Fibroblast of the conjunctiva (primary cell): ENCODE data around the gene XPA.
A peak's percentile ranks its signal among the peaks of the same experiment; 100 is the strongest.

Experiments used
- DNase-seq: peaks from one replicate; pipeline ENCODE4 v3.0.0-alpha.2; 2010; ENCODE audit warnings: low read depth

Gene XPA

GRCh38 chr9:97651646-97652045, 45.5 kb downstream of the XPA start:
- DNase-seq = no peak

DNA sequence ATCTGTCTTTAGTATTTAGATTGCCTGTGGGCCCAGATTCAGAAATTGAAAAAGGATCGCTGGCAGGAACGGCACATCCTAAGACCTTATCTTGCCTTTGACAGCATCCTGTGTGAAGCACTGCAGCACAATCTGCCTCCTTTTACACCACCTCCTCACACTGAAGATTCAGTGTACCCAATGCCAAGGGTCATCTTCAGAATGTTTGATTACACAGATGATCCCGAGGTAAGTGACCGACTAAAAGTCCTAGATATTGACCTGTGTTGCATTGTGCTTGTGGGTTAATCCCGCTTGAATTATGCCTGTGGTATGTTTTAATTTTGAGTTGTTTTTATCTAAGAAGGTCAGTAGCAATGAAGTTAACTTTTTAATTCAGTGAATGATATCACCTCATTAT, 49.1 kb downstream of the XPA start:
- no peak for DNase-seq

GRCh38 chr9:97645720-97646119, 51.4 kb downstream of the XPA start:
- no peak for DNase-seq

GRCh38 chr9:97640325-97640724, 56.8 kb downstream of the XPA start:
- DNase-seq = no peak

GRCh38 chr9:97638666-97639065, 58.5 kb downstream of the XPA start:
- no peak for DNase-seq

GRCh38 chr9:97636903-97637302, 60.2 kb downstream of the XPA start:
- DNase-seq = no peak

DNA sequence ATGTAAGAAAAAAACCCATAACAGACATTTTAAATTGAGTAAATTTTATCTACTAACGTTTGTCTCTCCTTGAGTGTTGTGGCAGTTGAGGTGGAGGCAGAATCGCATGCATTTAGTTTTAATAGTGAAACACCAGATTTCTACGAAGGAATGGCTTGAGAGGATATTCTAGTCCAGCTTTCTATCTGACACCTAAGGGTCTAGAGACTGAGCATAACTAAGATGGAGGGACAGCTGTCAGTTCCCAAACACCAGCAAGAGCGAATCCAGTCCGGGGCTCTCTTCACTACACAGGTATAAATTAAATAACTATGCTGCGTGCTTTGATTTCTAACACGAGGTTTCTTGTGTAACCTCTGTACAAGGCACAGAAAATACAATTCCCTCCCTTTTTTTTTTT, 62.1 kb downstream of the XPA start:
- no peak for DNase-seq

DNA sequence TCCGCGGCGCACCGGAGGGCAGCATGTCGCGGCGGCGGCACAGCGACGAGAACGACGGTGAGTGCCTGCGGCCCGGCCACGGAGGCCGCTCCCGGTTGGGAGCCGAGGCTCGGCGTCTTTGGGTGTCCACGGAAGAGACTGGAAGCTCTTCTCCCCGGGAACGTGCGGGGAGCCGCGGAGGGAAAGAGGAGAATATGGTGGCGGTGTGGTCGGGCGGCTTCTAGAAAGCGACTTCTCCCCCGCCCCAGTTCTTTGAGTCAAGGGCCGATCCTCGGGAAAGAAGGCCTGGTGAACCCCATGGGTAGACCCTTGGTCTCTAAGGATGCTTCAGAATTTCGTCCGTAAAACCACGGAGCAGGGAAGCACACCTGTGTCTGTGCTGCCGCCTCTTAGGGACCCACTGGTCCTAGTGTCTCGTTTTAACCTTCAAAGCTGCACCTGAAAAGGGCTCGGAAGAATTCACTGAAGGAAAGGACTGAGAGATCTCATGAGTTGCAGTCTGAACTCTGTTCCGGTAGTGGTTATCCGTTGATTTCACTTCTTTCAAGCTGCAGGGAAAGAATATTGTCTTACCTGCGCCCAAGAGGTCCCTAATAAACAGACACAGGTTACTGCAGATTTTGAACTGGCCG, 63.2 kb downstream of the XPA start:
- no peak for DNase-seq

GRCh38 chr9:97632985-97633858, 63.9 kb downstream of the XPA start, which contains the start of the genes NCBP1 and TSTD2:
Gene NCBP1 (plus strand): TSS chr9:97633821. CDS start chr9:97633882, 61 bp downstream.
Gene TSTD2 (minus strand): TSS chr9:97633368. CDS start chr9:97627562, 5,806 bp downstream.
- peak; percentile 97 for DNase-seq

DNA sequence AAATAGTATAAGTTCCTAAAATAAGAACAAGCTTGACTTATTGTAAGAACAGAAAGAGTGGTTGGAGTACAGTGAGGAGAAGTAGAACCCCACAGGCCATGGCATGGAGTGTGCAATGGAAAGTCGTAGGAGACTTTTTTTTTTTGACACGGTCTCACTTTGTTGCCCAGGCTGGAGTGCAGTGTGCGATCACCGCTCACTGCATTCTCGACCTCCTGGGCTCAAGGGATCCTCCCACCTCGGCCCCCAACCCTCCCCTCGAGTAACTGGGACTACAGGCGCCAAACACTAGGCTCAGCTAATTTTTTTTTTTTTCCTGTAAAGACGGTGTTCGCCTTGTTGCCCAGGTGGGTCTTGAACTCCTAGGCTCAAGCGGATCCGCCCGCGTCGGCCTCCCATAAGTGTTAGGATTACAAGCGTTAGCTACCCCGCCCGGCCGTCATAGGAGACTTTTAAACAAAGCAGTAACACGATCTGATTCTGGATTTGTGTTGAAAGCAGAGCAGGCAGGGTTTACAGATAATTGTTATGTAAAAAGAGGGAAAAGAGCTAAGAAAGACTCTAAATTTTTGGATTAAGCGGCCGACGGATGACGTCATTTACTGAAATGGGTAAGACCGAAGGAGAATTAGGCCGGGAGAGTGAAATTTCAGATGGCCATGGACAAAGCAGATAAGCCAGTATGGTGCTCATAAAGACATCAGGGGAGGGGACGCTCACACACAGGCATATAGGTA, 64.7 kb downstream of the XPA start:
- peak; percentile 60 for DNase-seq

- no peak for DNase-seq
These were observed 66.5 kb downstream of the XPA start for GRCh38 chr9:97630591-97630990.

GRCh38 chr9:97629156-97629555, 68.0 kb downstream of the XPA start:
- no peak for DNase-seq

- DNase-seq = no peak
These were observed 68.5 kb downstream of the XPA start for GRCh38 chr9:97628668-97629067.

- no peak for DNase-seq
These were observed 69.5 kb downstream of the XPA start for GRCh38 chr9:97627624-97628023.

GRCh38 chr9:97625620-97626019, 71.5 kb downstream of the XPA start:
- DNase-seq = no peak
